Measurements from ENCODE around the gene DIP2B.

The DIP2B gene

DNA sequence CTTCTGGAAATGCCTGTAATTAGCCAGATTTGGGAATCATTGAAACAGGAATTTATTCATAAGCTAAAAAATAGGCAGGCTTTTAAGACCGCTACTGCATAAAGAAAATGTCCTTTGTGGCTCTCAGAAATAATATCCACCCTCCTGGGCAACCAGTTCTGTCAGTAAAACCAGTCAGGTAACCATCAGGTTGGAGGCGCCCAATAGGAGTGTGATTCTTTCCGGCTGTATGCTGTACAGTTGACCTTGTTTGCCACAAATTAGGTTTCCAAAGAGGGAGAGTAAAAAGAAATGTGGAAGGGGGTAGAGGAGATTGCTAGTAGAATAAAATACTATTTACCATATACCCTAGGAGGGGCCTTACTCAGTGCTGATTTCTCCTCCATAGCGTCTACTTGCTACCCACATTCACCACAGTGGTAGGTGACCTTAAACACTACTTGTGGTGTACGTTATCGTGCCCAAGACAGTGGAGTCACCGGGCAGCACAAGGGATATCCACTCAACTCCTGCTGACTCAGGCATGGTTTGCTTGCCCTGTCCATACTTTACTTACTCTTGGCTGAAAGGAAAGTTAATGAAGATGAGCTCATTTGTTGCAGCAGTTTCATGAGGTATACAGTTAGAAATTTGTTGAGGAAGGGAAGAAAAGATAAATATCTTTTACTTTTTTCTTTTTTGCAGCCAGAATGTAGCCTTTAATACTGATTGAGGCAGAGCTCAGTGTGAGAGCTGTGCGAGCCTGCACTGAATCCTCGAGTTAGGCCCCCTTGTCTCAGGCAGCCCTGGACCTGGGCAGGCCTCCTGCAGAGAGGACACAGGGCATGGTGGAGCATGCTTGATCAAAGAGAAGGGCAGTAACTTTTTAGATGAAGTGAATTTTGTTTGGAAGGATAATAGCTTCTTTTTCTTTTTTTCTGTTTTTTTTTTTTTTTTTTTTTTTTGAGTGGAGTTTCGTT, 76.7 kb downstream of the DIP2B start:
- DNase-seq, result no peak

DNA sequence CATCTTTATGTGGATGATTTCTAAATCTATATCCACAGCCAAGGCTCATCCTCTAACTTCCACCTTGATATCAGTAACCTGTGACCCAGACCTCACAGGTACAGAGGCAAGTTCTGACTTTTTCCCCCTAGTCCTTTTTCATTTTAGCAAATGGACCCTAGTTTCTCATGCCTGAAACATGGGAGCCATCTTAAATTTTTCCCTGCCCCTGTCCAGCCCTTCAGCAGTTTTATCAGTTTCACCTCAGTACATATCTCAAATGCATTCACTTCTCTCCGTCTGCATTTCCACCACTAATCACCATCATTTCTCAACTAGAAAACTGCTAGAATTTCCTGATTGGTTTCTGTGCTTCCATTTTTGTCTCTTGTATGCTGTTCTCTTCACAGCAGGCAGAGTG, 79.3 kb downstream of the DIP2B start:
- no peak for DNase-seq

DNA sequence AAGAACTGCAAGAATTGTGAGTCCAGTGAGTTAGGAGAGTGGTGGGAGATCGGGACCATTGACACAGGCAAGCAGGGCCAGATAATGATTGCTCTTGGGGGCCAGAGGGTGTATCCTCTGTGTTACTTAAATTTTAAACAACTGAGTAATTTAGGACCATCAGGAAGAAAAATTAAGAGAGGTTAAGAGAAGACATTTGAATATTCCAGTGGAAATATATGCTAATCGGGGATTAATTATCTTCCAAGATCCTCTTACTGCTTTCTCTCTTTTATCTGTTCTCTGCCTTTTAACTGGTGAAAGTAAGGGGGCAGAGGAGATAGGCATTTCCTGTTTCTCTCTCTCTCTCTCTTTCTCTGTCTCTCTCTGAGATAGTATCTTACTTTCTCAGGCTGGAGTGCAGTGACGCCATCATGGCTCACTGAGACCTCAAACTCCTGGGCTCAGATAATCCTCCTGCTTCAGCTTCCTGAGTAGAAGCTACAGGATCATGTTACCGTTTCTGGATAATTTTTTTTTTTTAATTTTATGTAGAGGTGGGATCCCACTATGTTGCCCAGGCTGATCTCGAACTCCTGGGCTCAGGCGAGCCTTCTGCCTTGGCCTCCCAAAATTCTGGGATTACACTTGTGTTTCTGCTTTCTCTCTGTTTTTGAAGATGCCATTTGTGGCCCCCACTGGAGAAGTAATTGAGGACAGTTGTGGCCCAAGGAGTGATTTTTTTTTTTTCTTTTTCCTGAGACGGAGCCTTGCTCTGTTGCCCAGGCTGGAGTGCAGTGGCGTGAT, 85.1 kb downstream of the DIP2B start:
- DNase-seq, result no peak

DNA sequence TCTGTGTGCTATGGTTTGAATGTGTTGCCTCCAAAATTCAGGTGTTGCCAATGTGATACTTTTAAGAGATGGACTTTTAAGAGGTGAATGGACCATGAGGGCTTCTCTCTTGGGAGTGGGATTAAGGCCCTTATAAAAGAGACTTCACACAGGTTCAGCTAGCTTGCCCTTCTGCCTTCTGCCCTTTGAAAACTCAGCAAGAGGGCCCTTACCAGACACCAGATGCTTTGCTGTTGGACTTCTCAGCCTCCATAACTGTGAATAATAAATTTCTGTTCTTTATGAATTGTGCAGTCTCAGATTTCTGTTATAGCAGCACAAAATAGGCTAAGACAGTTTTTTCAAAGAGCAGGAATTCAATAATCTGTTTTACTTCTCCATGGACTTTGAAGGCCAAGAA, 86.1 kb downstream of the DIP2B start:
- no peak for DNase-seq

DNA sequence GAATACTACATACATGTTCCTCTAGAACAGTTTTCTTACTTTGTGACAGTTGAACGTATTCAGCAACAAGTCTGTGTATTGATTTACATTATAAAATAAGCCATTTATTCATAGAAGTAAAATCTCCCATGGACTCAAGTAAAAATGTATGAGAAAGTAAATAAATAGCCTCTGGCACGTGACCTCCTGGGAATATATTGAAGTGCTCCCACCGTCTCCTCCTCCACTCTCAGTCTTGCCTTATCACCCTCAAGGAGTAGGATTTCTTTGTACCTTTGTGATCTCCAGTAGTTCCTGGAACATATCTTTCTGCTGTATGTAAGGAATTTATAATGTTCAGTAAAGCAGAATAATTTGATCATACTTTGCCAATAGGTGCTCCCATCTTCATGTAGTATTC, 90.9 kb downstream of the DIP2B start:
- no peak for DNase-seq

DNA sequence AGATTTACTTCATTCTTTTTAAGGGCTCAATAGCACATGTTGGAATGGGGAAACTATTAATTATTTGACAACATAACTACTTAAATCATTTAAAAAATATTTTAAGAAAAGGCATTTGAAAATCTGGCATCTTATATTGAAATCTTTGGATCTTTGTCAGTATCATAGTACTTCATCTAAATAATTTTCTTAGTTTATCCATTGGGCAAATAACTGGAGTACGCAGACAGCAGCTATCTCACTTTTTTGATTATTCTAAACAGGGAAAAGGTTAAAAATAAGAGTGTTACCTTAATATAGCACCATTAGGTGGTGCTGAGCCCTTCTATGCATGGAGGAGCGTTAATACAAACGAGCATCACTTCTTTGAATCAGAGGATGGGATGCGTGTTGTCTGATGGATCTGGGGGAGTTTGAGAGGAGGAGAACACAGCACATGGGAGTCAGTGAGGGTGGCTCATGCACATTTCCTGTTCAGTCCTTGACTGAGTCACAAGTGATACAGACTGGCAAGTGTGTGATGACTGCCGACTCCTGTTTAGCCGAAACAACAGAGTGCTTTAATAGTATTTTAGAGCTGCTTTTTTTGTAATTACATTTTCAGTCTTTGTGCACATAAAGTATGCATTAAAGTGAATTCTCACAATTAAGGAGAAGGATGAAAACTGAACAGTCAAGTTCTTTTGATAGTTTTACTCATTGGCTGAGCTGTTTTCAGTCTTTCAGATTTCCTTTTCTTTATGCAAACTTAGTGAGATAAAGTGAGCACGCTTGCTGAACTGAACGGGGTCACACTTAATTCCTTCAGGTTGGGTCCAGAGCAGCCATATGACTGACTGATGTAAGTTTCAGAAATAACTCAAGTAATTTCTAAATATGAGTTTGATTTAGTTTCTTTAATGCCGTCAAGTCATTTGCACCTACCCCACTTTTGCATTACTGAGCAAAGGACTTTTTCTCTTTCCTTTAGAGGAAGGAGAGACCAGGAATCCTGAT, 92.7 kb downstream of the DIP2B start:
- DNase-seq, result peak; percentile 32

DNA sequence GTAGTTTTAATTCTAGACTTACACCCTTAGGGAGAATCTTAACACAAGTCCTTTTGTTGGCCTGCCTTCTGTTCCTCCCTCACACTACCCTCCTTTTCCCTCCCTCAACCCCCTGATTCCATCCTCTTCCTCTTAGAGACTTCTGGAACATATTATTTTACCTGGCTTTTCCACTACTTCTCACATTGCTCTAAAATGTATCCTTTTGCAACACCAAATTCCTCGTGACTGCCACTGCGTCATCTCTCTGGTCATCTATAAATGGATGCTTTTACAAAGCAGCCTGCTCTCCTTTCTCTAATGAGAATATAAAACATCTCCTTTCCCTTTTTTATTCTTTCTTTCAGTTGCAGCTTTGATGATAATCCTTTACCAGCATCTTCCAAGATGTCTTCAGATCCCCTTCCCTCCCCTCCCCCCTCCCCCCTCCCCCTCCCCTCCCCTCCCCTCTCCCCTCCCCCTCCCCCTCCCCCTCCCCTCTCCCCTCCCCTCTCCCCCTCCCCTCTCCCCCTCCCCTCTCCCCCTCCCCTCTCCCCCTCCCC, 93.6 kb downstream of the DIP2B start:
- DNase-seq, result no peak

DNA sequence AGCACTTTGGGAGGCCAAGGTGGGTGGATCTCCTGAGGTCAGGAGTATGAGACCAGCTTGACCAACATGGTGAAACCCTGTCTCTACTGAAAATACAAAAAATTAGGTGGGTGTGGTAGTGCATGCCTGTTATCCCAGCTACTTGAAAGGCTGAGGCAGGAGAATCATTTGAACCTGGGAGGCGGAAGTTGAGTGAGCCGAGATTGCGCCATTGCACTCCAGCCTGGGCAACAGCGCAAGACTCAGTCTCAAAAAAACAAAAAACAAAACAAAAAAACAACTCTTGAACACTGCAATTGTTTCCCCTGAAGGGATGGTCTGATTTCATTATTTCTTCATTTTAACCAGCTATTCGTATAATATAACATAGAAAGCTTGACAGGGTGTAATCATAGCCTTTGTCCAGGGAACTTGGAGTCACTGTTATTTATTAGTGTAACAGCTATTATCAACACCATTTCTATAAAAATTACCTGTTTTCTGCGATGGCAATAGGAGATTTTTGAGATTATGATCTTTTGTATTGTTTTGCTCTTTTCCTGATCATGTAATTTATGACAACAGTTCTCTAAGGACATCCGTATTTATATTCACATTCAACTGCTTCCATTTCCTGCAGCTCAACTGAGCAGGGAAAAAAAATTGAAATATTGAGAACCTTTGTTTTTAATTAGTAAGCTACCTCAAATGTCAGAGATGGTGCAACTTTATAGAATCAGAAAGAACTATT, 94.7 kb downstream of the DIP2B start:
- DNase-seq, result no peak

DNA sequence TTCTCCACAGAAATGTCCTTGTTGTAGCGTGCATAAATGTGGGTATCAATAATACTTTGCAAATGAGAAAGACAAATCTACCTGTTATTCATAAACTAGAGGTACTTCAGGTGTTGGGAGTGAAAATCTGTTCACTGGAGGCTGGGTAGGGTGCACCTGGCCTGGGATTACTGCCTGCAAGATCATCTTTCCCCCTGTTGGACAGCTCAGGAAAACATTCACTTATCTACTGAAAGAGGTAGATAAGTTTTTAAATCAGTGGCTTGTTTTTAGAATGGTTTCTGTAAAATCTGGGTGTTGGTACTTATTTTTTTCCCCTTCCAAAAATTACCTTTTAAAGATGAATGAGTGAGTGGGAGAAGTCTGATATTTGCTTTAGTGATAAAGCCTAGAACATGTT, 95.6 kb downstream of the DIP2B start:
- DNase-seq, result no peak

DNA sequence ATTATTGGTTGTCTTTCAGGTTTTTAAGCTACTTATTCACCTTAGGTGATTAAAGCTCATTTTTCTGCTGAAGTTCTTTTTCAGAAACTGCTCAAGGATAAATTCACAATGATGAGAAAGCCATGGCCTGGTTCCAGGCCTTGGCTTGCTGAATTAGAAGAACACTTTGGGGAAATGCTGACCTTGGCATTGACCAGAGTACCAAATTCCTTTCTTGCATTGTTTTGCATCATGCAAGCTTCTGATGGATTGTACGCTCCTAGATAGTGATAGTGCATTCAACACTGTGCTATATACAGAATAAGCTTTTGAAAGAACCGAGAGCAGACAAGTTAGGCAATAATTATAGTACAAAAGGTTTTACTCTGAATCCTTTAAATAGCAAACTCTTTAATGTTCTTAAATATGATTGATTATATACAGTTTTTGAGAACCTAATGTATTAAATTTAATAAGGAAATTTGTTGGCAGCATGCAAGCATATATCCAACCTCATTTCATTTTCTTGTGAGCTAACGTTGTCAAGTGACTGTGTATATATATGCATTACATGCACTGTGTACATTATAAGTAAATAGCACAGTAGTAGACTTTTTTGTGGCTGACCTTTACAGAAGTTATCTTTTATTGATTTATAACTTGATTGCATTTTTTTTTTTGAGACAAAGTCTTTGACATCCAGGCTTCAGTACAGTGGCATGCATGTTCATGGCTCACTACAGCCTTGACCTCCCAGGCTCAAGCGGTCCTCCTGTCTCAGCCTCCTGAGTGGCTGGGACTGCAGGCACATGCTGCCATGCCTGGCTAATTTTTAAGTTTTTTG, 99.2 kb downstream of the DIP2B start:
- DNase-seq, result no peak

DNA sequence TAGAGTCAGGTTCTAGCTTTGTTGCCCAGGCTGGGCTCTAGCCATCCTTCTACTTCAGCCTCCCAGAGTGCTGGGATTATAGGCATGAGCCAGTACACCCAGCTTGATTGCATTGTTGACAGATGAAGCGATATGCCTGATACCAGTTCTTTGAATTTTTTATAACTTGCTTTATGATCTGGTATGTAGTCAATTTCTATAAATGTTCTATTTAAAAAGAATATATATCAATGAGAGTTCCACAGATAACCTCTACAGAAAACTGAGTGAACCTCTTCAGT, 99.8 kb downstream of the DIP2B start:
- no peak for DNase-seq

DNA sequence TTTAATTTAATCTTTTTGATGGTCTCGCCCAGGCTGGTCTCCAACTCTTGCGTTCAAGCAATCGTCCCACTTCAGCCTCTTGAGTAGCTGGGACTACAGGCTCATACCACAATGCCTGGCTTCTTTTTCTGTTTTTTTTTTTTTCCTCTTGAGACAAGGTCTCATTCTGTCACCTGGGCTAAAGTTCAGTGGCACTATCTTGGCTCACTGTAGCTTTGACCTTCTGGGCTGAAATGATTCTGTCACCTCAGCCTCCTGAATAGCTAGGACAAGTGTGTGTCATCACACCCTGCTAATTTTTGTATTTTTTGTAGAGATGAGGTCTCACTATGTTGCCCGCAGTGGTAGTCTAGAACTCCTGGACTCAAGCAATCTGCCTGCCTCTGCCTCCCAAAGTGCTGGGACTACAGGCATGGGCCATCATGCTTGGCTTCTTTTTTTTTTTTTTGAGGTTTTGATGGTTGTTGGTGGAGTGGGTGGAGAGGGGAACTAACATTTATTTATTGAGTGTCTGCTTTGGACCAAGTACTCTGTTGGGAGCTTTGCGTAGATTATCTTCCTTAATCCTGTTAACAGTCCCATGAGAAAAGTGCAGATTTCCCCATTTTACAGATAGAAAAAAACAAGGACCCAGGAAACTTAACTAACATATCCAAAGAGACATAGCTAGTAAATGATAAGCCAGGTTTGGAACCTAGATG, 102.0 kb downstream of the DIP2B start:
- no peak for DNase-seq

DNA sequence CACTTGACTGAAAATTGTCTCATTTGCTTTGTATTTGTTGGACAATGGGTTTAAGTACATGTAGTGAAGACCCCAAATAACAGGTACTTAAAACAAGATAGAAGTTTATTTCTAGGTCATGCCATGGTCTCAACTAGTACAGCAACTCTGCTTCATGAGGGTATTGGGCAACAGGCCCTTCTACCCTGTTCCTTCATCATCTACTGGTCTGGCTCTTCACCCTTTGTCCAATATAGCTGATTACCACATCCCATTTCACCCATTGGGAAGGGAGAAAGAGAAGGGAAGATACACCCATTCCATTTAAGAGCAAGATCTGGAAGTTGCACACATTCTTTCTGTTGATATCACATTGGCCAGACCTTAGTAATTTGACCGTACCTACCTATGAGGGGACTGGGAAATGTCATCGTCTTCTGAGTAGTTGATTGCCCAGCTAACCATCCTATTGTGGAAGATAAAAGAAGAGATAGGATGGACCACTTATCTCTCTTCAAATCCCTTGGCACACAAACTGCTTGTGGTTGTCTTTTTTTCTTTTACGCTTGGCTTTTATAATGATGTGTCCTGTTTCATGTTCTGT, 104.6 kb downstream of the DIP2B start:
- DNase-seq, result no peak

DNA sequence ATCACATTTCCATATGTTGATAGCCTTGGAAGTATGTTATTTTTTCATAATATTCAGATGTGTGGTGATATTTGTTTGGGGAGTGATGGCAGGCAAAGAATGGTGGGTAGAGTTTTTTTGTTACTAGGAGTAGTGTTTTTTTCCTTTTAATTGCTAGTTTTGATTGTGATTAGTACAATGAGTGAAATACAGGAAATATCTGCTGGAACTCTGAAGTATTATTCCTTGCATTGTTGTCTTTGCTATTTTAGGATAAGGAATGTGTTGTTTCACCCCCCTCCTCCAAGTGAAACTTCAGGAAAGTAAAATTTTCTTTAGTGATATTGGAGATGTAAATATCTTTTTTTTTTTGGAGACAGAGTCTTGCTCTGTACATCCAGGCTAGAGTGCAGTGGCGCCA, 105.4 kb downstream of the DIP2B start:
- no peak for DNase-seq

DNA sequence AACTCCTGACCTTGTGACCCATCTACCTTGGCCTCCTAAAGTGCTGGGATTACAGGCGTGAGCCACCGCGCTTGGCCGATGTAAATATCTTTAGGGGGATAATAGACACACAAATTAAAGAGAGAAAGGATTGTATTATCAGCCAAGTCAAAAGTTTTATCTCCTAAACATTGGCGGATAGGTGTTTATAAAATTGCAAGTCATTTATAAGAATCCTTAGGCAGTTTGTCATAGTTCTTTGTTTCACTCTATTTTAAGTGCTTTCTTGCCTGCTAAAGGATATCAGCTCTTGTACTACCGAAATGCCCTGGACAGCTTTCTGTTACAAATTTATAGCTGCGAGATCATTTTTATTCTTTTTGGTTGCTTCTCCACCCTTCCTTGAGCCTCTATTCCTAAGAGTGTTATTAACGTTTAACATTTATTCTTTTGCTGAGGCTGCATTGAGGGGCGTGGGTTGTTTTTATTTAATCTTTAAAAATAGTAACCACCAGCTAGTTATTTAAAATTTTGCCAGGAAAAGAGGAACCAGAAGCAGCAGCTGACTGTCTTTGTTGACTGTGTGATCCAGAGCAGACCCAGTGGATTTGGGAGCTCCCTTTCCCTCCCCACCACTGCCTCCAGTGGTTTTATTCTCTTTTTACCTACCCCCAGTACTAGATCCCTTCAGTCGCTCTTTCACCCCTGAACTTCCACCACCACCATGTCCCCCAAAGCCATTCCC, 106.4 kb downstream of the DIP2B start:
- DNase-seq, result no peak

DNA sequence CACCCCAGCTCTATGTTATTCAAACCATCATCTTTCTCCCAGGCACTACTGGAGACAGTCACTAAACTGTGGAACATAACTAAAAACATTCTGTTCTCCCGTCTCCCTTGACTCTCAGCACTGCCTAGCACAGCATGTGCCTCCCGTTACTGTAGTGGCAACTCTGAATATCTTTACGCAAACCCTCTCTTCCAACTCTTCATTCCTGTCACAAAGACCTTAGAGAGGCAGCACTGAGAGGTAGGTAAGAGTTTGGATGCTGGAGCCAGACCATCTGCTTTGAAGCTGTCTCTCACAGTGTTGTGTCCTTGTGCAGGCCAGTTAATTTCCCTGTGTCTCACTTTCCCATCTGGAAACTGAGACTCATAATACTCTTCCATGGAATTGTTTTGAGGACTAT, 108.1 kb downstream of the DIP2B start:
- DNase-seq, result no peak

DNA sequence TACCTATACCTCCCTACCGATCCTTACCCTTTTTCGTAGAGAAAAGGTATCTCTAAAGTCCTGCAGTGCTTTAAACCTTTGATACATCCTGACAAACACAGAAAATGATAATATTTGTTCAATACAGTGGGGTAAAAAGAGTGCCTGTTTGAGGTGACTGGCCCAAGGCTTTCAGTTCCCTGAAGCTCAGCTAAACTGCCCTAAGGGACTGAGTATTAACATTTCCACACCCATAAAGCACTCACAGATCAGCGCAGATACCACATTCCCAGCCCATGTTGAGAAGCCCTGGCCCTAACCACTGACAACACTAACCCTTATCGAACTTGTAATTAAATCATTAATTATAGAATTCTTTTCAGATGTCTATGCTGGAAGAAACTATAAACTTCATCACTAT, 108.7 kb downstream of the DIP2B start:
- DNase-seq, result no peak

DNA sequence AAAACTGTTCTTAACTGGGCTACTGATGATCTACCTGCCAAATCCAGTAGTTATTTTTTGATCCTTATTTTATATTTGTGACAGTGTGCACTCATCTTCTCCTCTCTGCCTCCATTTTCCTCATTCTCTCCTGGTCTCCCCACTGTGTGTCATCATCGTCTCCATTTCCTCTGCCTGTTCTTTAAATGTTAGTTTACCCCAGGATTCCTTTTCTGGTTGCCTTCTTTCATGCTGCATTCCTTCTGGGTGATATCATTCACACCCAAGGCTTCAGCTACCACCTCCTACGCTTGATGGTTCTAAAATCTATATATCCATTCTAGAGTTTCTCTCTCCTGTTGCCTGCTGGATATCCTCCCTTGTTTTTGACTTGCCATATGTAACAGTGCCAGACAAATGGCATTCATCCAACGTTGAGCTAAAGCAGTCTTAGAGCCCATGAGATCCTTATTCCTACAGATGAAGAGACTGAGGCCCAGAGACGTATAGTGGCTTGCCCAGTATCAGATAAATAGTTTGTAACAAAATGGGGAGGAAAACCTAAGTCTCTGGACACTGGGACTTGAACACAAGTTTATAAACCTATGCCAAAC, 109.5 kb downstream of the DIP2B start:
- DNase-seq, result no peak

Data from activated T-cell treated with anti-CD3 and anti-CD28 coated beads, Interleukin-2, amount 50 U/mL, for 1 hour (primary cell).